Astrocyte of the spinal cord (primary cell): ENCODE measurements around the gene NDP.
A peak's percentile ranks its signal among the peaks of the same experiment; 100 is the strongest.
"Not testable (repeated sequence)": the region's sequence is repeated elsewhere in the genome, so short reads cannot be mapped to it uniquely, and the experiment has no call there.

Experiments used
- DNase-seq: peaks from one replicate; pipeline ENCODE4 v3.0.0; 2011; ENCODE audit warnings: low read depth, low spot score
- H3K4me3 ChIP-seq: 2 replicates; pipeline ENCODE4 v1.5.1; 2011; ENCODE audit warnings: low read depth, mild to moderate bottlenecking, low read length, moderate library complexity
- CTCF ChIP-seq: IDR thresholded peaks from 2 replicates; pipeline ENCODE4 v1.5.1; 2012; ENCODE audit warnings: low read depth, mild to moderate bottlenecking, low read length, inconsistent platforms
- in situ Hi-C: cut with HindIII; loops from 2 replicates; pipeline ENCODE4 v1.10.0; 2017; ENCODE audit warnings: low sequenced_read_pairs

NDP gene

DNA sequence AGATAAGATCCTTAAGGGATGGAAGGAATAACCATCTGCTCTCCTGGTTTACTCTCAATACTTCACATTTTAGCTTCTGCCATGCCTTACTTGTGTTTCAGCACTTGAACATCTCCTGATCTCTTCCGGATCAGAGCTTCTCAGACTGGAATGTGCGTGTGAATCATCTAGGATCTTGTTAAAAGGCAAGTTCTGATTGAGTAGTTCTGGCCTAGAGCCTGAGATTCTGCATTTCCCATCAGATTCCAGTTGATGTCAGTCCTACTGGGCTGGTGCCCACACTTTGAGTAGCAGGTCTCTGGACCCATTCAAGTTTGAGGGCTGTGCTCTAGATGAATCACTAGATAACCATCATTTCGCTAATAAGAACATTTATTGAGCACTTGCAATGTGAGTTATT is 20.0 kb downstream of the NDP start:
- in situ Hi-C loops: no loop called here
- TF ChIP-seq CTCF: no peak
- no peak overlapping the region for H3K4me3 ChIP-seq
- DNase-seq: peak; percentile 11

DNA sequence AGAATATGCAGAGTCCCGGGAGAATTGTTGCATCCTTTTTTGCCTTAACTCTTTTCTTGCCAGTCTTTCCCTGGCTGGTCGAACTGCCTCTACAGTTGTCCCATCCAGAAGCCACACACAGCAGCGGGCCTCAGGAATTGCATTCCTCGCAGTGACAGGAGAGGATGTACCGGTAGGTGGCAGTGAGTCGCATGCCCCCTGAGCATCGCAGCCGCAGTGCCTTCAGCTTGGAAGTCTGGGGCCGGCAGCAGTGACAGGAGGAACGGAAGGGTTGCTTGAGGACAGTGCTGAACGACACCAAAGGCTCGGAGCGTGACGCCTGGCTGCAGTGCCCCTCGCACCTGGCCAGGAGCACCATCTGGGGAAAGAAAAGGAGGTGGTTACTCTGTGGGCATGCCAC is 23.5 kb downstream of the NDP start:
- H3K4me3 ChIP-seq: no peak overlapping the region
- TF ChIP-seq CTCF: peak; percentile 46
- DNase-seq: no peak
- in situ Hi-C loops: no loop called here

DNA sequence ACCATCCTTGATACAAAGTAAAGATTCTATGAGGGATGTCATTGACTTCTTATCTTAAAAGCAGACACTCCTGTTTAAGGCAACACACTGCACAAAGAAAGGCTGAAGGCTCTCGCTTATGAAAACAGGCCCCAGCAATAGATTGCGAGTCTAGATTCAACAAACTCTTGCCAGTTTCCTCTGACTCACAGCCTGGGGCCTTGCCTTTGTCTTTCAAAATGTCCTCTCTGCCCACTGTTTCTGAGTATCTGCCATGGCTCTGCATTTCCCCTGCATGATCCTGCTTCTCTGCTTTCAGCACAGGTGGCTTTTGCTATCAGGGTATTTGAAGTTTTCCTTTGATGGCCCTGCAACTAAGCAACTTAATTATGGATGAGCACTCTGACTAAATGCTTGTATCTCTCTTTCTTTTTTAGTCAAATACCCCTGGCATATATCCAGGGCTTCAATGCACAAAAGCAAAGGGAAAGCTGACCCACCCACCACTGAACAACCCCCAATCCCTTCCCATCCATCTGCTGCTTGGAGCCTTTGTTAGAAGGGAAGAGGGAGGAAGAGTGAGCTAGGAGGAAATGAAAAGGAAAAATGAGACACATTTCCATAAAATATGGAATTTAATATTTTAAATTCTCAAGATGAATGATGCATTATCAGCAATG is 32.2 kb downstream of the NDP start:
- in situ Hi-C loops: no loop called here
- no peak for TF ChIP-seq CTCF
- no peak overlapping the region for H3K4me3 ChIP-seq
- peak; percentile 54 for DNase-seq

DNA sequence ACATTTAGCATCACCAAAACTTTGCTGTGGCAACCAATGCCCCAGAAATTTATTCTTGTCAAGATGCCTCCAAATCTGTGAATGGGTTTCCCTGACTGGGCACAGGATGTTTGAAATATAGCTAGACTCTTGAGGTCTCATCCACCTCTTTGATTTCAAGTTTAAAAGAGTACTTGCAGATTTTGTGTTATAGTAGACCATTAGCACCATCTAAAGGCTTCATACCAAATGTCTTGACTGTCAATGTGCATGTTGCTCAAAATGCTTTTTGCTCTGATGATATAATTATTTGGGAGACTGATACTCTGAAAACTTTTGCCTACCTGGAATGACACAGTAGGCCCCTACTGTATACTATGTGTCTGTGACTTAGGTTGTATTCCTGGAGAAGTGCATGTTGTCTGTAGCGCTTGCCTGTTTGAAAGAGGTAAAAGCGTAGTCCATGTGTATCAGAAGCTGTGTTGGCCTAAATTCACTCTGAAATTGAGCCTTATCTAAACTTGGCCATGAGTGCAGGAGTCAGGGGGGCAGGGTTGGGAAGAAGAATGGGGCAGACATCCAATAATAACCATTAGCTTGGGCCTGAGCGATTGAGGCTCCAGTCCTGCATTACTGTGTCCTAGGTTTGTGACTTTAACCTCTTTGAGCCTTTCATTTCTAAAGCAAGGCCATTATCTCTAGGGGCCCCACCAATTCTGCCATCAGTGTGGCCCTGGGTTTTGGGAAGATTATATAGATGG is 33.8 kb downstream of the NDP start:
- no peak overlapping the region for H3K4me3 ChIP-seq
- in situ Hi-C loops: no loop called here
- no peak for TF ChIP-seq CTCF
- peak; percentile 10 for DNase-seq

GRCh38 chrX:43922032-43922431 is 51.2 kb downstream of the NDP start:
- DNase-seq, in situ Hi-C loops, H3K4me3 ChIP-seq: not testable (repeated sequence)

DNA sequence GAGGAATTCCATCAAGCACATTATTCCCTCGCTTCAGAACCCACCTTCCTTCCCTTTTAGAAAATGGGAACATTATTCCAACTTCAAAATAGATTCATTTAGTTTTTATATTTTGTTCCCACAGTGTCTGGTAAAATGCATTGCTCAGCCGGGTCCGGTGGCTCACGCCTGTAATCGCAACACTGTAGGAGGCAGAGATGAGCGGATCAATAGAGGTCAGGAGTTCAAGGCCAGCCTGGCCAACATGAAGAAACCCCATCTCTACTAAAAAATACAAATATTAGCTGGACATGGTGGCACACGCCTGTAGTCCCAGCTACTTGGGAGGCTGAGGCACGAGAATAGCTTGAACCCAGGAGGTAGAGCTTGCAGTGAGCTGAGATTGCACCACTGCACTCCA is 62.4 kb downstream of the NDP start:
- in situ Hi-C loops, H3K4me3 ChIP-seq, DNase-seq: not testable (repeated sequence)

- in situ Hi-C loops: no loop called here
- DNase-seq: no peak
- no peak overlapping the region for H3K4me3 ChIP-seq
- no peak for TF ChIP-seq CTCF
These were observed 63.2 kb downstream of the NDP start for GRCh38 chrX:43910012-43910411.
